Measurements from ENCODE around the gene JAML.

GRCh38 chr11:118224511-118225188, at the start of gene JAML:
- TF ChIP-seq SRF (IDR thresholded peaks at IDR 0.05; ENCODE audit: low read depth, low read length) (no peak), SMAD1 (CRISPR knock-in tag; IDR thresholded peaks at IDR 0.05; ENCODE audit: borderline replicate concordance, low read depth) (no peak), SIN3A (IDR thresholded peaks at IDR 0.05; ENCODE audit: borderline replicate concordance, low read depth, low read length) (no peak), THAP9 (CRISPR knock-in tag; IDR thresholded peaks at IDR 0.05; ENCODE audit: borderline replicate concordance) (no peak), POLR2AphosphoS5 (IDR thresholded peaks at IDR 0.05; ENCODE audit: low read depth, low read length) (no peak), GPBP1L1 (CRISPR knock-in tag; IDR thresholded peaks at IDR 0.05) (no peak), CTCF (CRISPR knock-in tag; IDR thresholded peaks at IDR 0.05) (no peak), GABPB1 (CRISPR knock-in tag; IDR thresholded peaks at IDR 0.05) (no peak)
